DOHH2 (cell line): ENCODE data around the gene LZTR1.

Experiments
- H3F3A ChIP-seq: fragments of 200-600 bp; sonication (generic), shearing (Covaris generic); 2 replicates; pipeline ENCODE4 v1.6.0; 2016; ENCODE audit warnings: antibody characterized with exemption, mild to moderate bottlenecking; ENCODE audit not compliant: control insufficient read depth, insufficient read depth
- H3K27ac ChIP-seq: fragments of 200-600 bp; sonication (generic); 2 replicates; pipeline ENCODE4 v1.5.1; 2014; ENCODE audit warnings: low read depth, mild to moderate bottlenecking, low read length, moderate library complexity
- H3K27me3 ChIP-seq: fragments of 200-600 bp; sonication (generic); 2 replicates; pipeline ENCODE4 v1.6.1; 2014; ENCODE audit warnings: mild to moderate bottlenecking, low read length, mixed read lengths; ENCODE audit not compliant: control insufficient read depth
- H3K36me3 ChIP-seq: fragments of 200-600 bp; sonication (generic); 2 replicates; pipeline ENCODE4 v1.6.1; 2014; ENCODE audit warnings: mild to moderate bottlenecking, low read length, moderate library complexity, mixed read lengths; ENCODE audit not compliant: control insufficient read depth
- H3K4me1 ChIP-seq: fragments of 200-600 bp; sonication (generic); 2 replicates; pipeline ENCODE4 v1.6.1; 2014; ENCODE audit warnings: mild to moderate bottlenecking, low read length, mixed read lengths; ENCODE audit not compliant: control insufficient read depth
- H3K4me2 ChIP-seq: fragments of 200-600 bp; sonication (generic); 2 replicates; pipeline ENCODE4 v1.6.0; 2014; ENCODE audit warnings: mild to moderate bottlenecking, low read length, moderate library complexity
- H3K4me3 ChIP-seq: fragments of 200-600 bp; sonication (generic); 2 replicates; pipeline ENCODE4 v1.5.1; 2014; ENCODE audit warnings: mild to moderate bottlenecking, low read length, mixed read lengths
- H3K79me2 ChIP-seq: fragments of 200-600 bp; sonication (generic); 2 replicates; pipeline ENCODE4 v1.6.1; 2014; ENCODE audit warnings: mild to moderate bottlenecking, low read length, mixed read lengths; ENCODE audit not compliant: control insufficient read depth
- H3K9me2 ChIP-seq: fragments of 200-600 bp; sonication (generic); replicated peaks from 2 replicates; pipeline ENCODE4 v1.6.1; 2014; ENCODE audit warnings: mild to moderate bottlenecking, low read length, mixed read lengths; ENCODE audit not compliant: control insufficient read depth
- H3K9me3 ChIP-seq: fragments of 200-600 bp; sonication (generic); 2 replicates; pipeline ENCODE4 v1.6.1; 2014; ENCODE audit warnings: antibody characterized with exemption, low read length, mixed read lengths; ENCODE audit not compliant: control insufficient read depth, insufficient read depth
- H4K20me1 ChIP-seq: fragments of 200-600 bp; sonication (generic); 2 replicates; pipeline ENCODE4 v1.6.0; 2014; ENCODE audit warnings: low read depth, mild to moderate bottlenecking, antibody characterized with exemption, low read length, moderate library complexity; ENCODE audit not compliant: control insufficient read depth, insufficient read depth
- EZH2phosphoT487 ChIP-seq: fragments of 200-600 bp; sonication (generic); IDR thresholded peaks from 2 replicates; pipeline ENCODE4 v1.6.1; 2017; ENCODE audit warnings: borderline replicate concordance, mild to moderate bottlenecking, antibody characterized with exemption, low read length, moderate library complexity, mixed read lengths
- TF ChIP-seq, protein P1 (sequence below): fragments of 200-600 bp; sonication (generic); IDR thresholded peaks from one replicate; pipeline ENCODE4 v1.5.1; 2014; ENCODE audit warnings: antibody characterized with exemption, mild to moderate bottlenecking, low read depth, low read length; ENCODE audit not compliant: poor library complexity, severe bottlenecking

The LZTR1 gene

DNA sequence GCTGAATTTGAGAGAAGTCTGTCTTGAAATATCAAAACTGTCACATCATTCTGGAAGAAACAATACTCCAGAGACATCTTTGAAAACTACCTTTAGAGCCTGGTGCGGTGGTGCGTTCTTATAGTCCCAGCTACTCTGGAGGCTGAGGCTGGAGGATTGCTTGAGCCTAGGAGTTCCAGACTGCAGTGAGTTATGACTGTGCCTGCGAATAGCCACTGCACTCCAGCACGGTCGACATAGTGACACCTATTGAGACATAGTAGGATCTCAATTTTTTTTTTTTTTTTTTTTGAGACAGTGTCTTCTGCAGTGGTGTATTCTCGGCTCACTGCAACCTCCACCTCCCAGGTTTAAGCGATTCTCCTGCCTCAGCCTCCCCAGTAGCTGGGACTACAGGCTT lies 26.5 kb upstream of the LZTR1 start:
- no peak overlapping the region for H3K4me3 ChIP-seq
- H3K79me2 ChIP-seq = peaks cover 12% of the 10 kb centered on the region
- H3K9me3 ChIP-seq = no peaks in the 10 kb centered on the region
- H3F3A ChIP-seq = no peaks in the 10 kb centered on the region
- H3K4me1 ChIP-seq = peaks cover 5% of the 10 kb centered on the region
- H4K20me1 ChIP-seq = peaks cover 2% of the 10 kb centered on the region; the same call in 1 of the 2 replicates
- TF ChIP-seq, protein P1, sequence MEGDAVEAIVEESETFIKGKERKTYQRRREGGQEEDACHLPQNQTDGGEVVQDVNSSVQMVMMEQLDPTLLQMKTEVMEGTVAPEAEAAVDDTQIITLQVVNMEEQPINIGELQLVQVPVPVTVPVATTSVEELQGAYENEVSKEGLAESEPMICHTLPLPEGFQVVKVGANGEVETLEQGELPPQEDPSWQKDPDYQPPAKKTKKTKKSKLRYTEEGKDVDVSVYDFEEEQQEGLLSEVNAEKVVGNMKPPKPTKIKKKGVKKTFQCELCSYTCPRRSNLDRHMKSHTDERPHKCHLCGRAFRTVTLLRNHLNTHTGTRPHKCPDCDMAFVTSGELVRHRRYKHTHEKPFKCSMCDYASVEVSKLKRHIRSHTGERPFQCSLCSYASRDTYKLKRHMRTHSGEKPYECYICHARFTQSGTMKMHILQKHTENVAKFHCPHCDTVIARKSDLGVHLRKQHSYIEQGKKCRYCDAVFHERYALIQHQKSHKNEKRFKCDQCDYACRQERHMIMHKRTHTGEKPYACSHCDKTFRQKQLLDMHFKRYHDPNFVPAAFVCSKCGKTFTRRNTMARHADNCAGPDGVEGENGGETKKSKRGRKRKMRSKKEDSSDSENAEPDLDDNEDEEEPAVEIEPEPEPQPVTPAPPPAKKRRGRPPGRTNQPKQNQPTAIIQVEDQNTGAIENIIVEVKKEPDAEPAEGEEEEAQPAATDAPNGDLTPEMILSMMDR = no peak
- TF ChIP-seq EZH2phosphoT487 = no peak
- peaks cover 37% of the 10 kb centered on the region for H3K36me3 ChIP-seq
- H3K27ac ChIP-seq = no peak overlapping the region
- H3K27me3 ChIP-seq = peaks cover 11% of the 10 kb centered on the region
- no peaks in the 10 kb centered on the region for H3K9me2 ChIP-seq
- H3K4me2 ChIP-seq = no peak overlapping the region

DNA sequence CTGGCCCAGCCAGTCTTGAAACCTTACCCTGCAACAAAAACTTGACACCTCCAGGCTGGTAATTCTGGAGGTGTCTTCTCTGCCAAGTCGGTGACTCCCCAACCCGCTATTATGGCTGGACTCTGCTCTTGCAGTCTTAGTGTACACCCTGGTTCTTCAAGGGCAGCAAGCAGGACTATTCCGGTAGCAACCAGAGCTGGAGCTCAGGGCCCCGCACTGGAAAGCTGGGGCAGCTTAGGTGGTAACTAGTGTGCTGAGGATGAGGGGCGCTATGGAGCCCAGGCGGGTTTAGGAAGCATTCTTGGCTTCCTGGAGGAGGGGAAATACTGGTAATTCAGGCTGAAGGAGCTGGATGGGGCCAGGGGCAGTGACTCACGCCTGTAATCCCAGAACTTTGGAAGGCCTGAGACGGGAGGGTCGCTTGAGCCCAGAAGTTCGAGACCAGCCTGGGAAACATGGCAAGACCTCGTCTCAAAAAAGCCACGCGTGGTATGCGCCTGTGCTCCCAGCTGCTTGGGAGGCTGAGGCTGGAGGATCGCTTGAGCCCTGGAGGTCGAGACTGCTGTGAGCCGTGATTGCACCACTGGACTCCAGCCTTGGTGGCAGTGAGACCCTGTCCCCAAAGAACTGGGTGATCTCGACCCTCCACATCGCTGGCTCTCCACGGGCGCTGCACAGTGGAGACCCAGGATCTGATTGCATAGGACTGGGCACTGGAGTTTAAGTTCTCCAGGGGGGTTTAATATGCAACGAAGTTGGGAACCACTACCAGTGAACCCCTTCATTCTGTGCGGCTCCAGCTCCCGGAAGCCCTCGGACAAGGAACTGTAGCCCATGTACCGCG lies 25.6 kb upstream of the LZTR1 start:
- Histone ChIP-seq H3K27me3 (peaks cover 11% of the 10 kb centered on the region), H4K20me1 (peaks cover 2% of the 10 kb centered on the region; the same call in 1 of the 2 replicates), H3K36me3 (peaks cover 28% of the 10 kb centered on the region), H3F3A (no peaks in the 10 kb centered on the region), H3K79me2 (peaks cover 3% of the 10 kb centered on the region), H3K9me2 (no peaks in the 10 kb centered on the region), H3K4me2 (peak overlapping the region; percentile 49), H3K9me3 (no peaks in the 10 kb centered on the region), H3K4me3 (peak overlapping the region; percentile 63), H3K27ac (no peak overlapping the region), H3K4me1 (peaks cover 5% of the 10 kb centered on the region)
- no peak for TF ChIP-seq EZH2phosphoT487
- TF ChIP-seq, protein P1 = no peak

DNA sequence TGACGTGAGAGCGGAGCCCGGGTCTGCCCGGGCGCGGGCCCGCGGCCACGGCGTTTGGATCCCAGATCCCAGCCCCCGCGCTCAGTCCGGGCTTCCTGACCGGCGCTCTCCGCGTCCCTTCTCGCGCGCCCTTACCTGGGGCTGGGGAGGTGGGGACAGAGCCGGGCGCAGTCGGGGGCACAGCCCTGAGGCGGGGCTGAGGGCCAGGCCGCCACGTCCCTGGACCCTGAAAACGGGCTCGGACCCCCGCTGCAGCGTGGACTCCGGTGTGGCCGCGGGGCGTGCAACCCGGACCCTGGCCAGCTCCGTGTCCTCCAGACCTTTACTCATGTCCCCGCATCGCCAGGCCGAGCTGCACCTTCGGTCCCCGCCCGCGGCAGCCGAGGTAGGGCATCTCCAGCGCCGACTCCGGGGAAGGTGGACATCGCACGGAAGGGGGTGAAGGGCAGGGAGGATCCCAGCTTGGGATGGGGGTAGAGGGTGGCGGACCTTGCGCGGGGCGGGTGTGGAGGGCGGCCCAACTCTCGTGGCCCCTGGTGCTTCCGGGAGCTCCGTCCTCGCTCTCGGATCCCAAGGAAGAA lies 24.9 kb upstream of the LZTR1 start:
- peak overlapping the region; percentile 63 for H3K4me3 ChIP-seq
- H4K20me1 ChIP-seq = peaks cover 2% of the 10 kb centered on the region; the same call in 1 of the 2 replicates
- peaks cover 11% of the 10 kb centered on the region for H3K27me3 ChIP-seq
- H3F3A ChIP-seq = no peaks in the 10 kb centered on the region
- TF ChIP-seq, protein P1 = no peak
- TF ChIP-seq EZH2phosphoT487 = no peak
- H3K27ac ChIP-seq = no peak overlapping the region
- no peaks in the 10 kb centered on the region for H3K9me2 ChIP-seq
- peaks cover 5% of the 10 kb centered on the region for H3K4me1 ChIP-seq
- no peaks in the 10 kb centered on the region for H3K9me3 ChIP-seq
- peak overlapping the region; percentile 49 for H3K4me2 ChIP-seq
- no peaks in the 10 kb centered on the region for H3K79me2 ChIP-seq
- peaks cover 20% of the 10 kb centered on the region for H3K36me3 ChIP-seq
